Measurements from ENCODE around the gene TNRC6B.
A peak's percentile ranks its signal among the peaks of the same experiment; 100 is the strongest.
"Not testable (repeated sequence)": the region's sequence is repeated elsewhere in the genome, so short reads cannot be mapped to it uniquely, and the experiment has no call there.

Gene TNRC6B

DNA sequence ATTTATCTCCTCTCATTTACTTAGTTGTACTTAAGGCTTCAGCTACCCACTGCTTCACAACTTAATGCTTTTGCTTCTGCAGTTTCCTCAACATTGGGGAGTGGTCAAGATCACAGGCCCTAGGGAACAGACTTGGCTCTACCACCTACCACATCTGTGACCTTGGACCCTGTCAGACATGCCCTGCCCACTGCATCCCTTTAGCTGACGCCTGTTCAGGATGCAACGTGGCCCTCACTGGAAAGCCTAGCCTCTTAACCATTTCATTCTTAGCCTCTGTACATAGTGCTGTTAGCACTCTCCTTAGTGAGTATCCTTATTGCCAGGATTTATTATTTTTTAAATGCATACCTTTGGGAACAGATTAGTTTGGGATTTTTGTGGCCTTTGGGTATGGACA, 34.4 kb downstream of the TNRC6B start:
- DNase-seq, result no peak

DNA sequence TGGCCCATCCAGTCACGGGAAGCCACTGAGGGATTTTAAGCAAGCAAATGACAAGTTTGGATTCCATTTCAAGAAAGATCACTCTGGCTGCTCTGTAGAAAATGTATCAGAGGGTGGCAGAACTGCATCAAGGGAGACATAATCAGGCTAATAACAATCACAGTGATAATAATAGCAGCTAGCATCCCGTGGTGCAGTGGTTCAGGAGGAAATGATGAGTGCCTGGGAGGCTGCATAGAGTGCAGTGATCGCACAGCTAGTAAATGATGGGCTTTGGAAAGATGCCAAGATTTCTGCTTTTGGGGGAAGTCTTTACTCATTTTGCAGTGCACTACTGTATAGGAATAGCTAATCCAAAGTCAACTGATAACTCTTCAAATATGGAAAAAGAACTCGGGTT, 35.8 kb downstream of the TNRC6B start:
- no peak for DNase-seq

DNA sequence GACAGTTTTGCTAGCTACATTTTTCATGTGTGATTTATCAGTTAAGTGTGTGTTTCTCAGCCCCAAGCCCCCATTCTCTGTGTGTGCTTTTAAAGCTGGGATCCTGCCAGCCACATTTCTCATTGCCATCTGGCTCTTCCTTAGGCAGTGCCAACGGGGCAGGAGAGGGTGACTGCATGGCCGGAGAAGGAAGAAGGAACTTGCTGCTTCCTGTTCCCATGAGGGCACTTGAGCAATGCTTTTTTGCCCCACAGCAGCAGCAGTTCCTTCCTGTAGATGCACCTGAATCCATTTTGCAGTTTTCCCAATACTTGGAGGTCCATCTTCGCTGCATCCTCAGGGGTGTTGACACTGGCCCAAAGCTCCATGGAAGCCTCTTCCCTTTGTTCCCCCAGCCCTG, 37.5 kb downstream of the TNRC6B start:
- no peak for DNase-seq

DNA sequence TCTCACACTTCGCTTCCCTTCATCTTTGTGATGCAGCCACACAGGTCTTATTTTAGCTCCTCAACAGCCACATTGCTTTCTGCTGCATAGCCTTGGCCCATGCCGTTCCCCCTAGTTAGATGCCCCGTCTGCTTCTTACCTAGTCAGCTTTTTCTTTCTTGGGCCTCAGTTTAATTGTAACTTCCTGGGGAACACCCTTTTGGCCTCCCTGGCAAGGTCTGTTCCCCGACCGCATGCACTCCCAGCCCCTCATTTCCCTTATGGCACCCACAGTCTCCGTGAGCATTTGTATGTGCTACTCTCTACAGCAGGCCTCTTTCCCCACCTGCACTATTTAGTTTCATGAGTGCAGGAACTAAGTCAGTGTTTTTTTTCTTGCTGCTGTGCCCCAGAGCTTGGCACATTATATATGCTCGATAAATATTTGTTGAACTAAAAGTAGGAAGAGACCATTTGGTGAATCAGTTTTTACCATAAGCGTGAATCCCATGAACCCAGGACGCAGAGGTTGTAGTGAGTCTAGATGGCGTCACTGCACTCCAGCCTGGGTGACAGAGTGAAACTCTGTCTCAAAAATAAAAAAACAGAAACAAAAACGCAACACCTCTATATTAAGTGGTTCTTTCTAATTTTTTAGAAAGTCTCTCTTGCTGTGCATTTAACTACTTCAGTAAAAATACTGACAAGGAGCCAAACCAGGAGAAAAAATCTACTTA, 38.5 kb downstream of the TNRC6B start:
- DNase-seq, result peak in 1 of 2 experiments; percentile 49

DNA sequence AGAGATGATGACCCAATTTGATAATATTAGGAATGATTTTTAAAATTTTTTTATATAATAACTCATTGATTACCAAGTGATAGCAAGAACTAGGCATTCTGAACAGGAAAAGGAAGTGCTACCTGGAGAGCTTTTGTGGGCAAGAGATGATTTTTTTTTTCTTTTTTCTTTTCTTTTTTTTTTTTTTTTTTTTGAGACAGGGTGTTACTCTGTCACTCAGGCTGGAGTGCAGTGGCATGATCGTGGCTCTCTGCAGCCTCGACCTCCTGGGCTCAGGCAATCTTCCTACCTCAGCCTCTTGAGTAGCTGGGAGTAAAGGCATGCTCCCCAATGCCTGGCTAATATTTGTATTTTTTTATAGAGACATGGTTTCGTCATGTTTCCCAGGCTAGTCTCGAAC, 40.4 kb downstream of the TNRC6B start:
- DNase-seq, result no peak

DNA sequence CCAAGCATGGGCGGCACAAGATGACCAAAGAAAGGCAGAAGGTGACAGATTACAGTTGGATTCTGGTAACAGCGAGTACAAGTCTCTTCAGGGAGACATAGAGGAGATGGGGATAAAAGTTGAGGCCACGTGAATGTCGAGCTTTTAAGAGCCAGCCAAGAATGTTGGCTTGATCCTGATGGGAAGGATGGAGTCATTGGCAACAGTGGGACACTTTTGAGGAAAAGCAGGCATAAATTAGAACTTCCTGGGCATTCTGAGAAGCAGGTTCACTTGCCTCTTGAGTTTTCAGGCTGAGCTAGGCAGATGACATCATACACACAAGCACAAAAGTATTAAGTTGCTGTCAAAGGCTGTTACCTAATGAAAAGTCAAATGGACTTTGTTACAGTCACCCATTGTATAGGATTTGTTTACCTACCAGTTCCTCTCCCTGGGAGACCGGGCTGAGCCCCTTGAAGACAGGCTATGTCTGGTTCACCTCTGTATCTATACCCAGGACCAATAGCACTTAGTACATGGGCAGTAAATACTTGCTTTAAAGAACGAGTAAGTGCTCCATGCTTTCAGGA, 41.1 kb downstream of the TNRC6B start:
- DNase-seq, result no peak

DNA sequence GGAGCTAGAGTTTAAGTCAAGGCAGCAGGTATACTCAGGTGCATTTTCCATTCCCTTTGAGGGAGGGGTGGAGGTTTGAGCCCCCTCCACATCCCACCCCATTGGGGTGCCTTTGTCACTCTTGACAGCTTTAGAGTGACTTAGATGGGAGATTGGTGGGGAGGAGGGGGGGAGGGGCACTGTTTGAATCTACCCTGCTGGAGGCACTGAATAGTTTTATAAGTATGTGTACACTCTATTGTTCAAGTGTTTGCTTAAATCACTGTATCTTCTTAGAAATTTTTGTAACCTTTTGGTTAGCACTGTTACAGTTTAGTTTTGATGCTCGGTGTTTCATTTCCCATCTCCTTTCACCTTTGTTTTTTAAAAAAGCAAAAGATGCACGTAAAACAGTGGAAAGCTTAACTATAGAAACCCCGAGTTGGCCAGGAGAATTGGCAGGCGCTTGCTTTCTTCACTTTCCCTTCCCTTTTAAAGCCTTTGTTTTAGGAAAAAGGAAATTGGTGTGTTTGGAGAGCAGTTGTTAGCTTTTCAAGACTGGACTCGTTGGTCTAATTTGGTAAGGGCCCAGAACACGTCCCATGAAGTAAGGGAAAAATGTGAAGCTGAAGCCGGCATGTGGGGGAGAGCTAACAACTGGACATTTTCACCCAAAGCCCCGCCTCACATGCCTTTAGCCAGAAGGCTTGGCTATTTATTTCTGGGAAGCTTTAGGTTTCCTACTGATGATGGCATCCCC, 42.8 kb downstream of the TNRC6B start:
- no peak for DNase-seq

DNA sequence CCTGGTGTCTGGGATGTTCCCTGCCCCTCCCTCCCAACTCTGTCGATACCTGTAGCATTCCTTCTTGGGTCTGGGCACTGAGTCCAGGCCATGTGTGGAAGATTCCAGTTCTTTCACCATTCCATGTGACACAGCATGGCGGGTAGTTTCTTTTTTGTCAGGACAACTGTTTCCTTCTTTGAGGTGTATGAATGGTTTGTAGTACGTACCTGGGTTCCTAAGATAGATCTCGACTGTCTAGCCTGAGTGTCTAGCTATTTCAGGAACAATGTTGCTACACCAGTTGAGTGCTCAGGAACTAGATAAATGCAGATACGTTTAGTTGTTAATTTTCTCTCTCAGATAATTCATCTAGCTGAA, 43.3 kb downstream of the TNRC6B start:
- no peak for DNase-seq

DNA sequence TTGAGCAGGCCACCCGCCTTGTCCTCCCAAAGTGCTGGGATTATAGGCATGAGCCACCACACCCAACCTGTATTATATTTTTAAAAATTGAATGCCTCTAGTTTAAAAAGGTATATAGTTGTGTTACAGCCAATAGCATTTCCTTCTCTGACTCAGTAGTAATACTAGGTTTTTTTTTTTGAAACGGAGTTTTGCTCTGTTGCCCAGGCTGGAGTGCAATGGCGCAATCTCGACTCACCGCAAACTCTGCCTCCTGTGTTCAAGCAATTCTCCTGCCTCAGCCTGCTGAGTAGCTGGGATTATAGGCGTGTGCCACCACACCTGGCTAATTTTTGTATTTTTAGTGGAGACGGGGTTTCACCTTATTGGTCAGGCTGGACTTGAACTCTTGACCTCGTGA, 45.3 kb downstream of the TNRC6B start:
- not testable (repeated sequence) for DNase-seq

DNA sequence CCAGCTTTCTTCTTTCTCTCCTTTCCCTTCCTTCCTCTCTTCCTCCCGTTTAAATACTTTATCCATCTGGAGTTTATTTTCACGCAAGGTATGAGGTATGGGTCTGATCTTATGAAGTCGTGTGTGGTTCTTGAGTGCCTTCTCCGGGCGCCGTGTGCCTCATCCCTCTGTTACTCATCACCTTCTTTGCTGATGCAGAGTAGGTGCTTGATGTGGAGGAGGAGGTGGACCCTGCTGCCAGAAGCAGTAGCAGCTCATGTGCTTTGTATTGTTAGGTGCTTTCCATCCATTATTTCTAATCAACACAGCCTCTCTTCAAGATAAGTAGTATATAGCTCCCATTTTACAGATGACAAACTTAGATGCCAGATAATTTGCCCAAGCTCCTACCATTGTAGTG, 47.0 kb downstream of the TNRC6B start:
- peak in 1 of 2 experiments; percentile 55 for DNase-seq

DNA sequence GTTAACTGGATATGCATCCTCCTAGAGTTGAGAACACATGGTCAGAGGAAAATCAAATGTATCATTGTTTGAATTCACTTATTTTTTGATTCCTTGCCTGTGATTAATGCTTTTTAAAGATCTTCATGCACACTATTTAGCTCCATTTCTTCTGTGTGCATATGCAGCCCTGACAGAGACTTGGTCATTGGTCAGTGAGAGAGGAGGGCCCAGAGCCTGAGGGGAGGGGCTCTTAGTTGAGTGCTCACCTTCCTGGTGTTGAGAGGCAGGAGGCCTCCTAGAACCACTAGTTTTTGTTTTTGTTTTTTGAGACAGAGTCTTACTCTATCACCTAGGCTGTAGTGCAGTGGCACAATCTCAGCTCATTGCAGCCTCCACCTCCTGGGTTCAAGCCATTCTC, 48.9 kb downstream of the TNRC6B start:
- DNase-seq, result no peak

DNA sequence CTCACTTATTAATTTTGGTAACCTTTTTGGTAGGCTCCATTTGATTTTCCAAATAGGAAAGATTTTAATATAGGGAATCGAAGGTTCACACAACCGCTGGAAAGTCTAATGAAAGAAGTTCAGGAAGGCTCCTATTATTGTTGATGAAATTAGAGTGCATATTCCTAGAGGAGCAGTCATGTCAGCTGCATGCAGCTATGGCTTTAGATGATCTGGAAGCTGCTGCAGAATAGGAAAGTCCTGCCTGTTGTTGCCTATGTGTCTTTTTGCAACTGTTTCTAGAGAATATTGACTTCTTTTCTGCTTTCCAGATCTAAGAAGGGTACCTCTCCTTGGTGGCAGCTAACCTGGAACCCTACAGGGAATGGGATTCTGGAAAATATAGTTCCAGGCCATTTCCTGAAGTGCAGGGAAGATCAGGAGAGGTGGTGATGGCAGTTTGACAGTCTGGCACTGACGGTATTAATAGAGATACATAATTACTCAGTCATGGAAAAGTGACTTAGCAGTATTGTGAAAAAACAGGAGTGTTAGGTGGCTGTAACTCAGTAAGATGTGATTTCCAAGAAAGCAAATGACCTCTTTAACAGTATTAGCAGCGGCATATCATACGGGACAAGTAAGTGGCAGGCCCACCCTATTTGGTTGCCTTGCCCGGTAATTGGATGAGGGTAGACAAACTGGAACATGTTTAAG, 54.0 kb downstream of the TNRC6B start:
- DNase-seq, result no peak

DNA sequence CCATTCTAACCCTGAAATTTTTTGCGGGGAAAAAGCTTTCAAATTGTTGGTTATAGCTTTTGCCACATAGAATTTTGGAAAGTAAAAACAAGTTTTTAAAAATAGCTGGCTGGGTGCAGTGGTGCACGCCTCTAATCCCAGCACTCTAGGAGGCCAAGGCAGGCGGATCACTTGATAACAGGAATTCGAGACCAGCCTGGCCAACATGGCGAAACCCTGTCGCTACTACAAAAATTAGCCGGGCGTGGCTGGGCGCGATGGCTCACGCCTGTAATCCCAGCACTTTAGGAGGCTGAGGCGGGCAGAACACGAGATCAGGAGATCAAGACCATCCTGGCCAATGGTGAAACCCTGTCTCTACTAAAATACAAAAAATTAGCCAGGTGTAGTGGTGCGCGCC, 54.9 kb downstream of the TNRC6B start:
- no peak for DNase-seq

DNA sequence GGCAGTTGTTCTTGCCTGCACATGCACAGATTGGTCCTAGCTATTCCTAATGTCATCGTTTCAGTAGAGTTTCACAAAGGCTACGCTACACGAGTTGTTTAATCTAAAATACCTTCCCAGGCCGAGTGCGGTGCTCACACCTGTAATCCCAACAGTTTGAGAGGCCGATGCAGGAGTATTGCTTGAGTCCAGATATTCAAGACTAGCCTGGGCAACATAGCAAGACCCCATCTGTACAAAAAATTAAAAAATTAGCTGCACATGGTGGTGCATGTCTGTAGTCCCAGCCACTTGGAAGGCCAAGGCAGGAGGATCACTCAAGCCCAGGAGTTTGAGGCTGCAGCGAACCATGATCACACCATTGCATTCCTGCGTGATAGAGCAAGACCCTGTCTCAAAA, 56.2 kb downstream of the TNRC6B start:
- no peak for DNase-seq

DNA sequence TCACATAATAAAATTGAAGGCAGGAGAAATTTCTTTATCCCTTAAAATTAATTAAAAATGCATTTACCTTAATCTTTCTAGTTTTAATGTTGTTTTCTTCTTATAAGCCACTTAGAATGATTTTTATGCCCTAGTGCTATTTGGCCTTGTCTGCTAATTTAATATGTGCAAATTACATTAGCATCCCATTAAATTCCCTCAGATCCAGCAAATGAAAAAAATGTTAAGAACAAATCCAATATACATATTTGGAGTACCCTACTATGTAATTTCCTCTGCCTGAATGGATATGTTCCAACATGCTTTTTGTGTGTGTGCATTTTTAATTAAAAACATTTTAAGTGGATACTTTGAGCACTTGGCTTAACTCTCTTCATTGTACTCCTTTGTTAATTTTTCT, 56.9 kb downstream of the TNRC6B start:
- DNase-seq, result no peak

DNA sequence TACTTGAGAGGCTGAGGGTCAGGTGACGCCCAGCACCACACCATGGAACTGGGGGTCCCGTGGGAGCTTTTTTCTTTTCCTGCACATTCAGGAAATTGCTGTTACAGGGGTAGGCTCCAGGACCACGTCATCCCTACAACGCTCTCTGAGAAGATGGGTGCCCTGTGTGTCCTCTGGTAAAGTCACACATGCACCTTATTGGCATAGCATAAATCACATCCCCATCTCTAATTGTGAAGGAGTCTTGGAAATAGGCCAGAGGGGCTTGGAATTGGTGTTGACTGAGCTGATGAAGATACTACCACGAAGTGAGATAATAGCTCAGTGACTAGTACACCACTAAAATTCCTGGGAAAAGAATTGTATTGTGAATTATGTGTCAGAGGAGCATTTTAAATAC, 57.6 kb downstream of the TNRC6B start:
- no peak for DNase-seq

DNA sequence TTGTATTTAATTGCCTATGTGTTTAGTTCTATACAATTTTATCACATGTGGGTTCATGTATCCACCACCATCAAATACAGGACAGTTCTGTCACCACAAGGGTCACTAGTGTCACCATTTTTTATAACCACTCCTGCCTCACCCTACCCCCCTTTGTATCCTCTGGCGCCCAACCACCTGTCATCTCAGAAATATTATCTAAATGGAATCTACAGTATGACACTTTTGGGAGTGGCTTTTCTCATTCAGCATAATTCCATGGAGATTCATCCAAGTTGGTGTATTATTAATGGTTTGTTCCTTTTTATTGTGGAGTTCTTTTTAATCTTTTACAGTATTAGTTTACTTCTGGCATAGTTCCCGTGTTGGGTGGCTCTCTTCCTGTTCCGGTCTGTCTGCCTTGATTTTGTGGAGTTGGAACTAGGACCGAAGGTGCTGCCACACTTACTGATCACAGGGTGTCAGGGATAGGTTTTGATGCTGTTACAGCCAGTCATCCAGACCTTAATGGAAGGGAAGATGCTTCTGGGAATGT, 58.5 kb downstream of the TNRC6B start:
- DNase-seq, result no peak

DNA sequence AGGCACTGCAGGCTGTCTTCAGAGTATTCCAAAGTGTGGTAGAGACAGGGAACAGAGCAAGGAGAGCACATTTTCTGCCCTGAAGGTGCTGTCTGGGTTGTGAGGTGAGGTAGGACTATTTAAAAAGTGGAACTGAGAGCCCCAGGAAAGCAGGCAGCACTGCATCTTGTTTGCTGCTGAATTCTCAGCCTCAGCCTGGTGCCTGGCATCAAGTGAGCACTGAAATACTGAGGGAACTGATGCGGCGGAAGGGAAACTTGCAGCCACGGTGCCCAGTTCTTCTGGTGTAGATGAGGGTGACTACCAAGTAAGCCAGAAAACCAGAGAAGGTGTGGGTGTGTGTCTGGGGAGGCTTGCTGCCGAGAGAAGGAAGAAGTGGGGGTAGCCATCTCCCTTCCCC, 59.5 kb downstream of the TNRC6B start:
- DNase-seq, result peak; percentile 39 to 43

DNA sequence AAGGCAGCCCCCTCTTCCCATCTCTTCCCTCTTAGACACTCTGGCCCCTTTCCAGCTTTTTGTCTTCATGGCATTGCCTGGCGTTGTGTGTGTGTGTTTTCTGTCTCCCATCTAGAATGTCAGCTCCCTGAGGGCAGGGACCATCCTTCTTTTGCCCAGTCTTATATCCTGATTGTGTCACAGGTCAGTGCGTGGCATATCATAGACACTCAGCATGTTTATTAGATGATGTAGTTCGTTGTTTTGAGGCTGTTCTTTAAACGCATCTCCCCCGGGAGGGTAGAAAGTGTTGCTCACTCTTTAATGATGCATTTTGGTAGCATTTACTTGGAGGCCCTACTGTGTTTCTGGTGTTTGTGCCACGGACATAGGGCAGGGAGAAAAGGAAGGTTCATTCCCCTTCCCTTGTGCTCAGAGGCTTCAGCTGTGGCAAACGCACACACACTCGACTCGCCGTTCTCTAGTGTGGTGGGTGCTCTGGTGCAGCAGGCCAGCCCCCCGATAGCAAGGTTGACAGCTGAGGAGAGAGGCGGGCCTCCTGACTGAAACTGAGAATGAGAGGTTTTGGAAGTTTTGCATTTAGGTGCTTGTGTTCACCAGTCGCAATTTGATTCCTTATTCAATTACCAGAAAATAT, 60.2 kb downstream of the TNRC6B start:
- DNase-seq, result no peak

DNA sequence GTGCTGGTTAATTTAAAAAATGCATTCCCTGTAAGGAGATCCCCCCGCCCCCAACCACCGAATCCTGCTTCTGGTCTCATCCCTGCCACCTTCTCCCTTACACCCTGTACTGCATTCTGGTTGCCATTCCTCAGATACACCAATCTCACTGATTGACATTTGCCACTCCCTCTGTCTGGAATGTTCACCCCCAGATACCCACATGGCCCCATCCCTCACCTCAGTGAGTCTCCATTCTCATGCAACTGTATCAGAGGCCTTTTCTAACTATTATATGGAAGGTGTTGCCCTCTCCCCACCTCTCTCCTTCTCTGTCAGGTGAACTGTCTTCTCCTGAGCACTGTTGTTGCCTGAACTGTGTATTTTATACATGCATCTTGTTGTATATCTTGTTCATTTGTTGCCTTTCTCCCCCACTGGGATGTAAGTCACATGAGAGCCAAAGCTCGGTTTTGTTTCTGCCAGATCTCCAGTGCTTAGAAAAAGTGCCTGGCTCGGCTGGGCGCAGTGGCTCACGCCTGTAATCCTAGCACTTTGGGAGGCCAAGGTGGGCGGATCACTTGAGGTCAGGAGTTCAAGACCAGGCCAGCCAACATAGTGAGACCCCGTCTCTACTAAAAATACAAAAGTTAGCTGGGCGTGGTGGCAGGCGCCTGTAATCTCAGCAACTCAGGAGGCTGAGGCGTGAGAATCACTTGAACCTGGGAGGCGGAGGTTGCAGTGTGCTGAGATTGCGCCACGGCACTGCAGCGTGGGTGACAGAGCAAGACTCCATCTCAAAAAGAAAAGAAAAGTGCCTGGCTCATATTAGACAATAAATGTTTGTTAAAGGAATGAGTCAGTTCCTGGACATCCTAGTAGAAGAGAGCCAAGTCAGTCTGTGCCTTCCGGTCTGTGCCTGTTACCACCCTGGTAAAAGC, 61.0 kb downstream of the TNRC6B start:
- no peak for DNase-seq

DNA sequence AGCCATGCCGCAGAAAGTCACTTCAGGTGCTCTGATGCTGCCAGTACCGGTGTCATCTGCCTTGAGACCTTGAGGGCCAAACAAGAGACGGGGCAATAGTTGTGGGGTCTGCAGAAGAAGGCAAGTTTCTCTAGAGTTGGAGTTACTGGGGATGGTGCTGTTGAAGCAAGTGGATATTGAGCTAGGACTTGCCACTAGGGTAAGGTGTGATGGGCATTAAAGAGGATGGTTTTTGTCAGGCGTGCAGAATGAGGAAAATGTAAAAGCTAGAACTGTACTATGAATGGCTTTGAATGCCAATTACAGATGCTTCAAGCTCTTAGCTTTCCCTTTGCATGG, 61.6 kb downstream of the TNRC6B start:
- no peak for DNase-seq

DNA sequence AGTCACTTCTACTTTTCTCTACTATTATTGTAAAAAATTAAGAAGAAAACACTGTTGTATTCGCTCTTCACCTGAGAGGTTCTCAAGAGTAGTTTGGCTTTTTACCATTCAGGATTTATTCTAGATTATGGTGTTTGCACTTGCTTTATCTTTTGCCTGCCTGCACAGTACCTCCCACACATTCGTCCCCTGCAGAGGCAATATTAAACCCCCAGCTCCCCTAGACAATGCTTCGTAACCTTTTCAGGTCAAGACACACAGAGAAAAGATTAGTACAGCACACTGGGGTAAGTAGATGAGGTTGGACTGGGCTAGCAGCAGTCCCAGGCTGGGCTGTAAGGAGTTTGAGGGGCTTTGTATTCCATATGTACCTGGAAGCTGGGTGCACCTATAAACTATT, 62.4 kb downstream of the TNRC6B start:
- no peak for DNase-seq

All from activated CD4-positive, alpha-beta T cell treated with anti-CD3 and anti-CD28 coated beads, Interleukin-2, amount 50 U/mL, for 48 hours (primary cell).